Astrocyte of the cerebellum (primary cell): ENCODE measurements around the gene TTI1.

Source experiments
- DNase-seq: peaks from one replicate; pipeline ENCODE4 v3.0.0-alpha.2; 2011; ENCODE audit warnings: low read depth
- H3K4me3 ChIP-seq: 2 replicates; pipeline ENCODE4 v1.5.1; 2011; ENCODE audit warnings: mild to moderate bottlenecking, low read depth, low read length, moderate library complexity
- CTCF ChIP-seq: IDR thresholded peaks from 2 replicates; pipeline ENCODE4 v1.5.1; 2012; ENCODE audit warnings: low read length, low read depth, moderate library complexity, mild to moderate bottlenecking; ENCODE audit errors: missing control alignments
- in situ Hi-C: cut with HindIII; loops from 2 replicates; pipeline ENCODE4 v1.10.0; 2017; ENCODE audit warnings: low sequenced_read_pairs

TTI1 gene

GRCh38 chr20:38001981-38002380 lies 31.3 kb downstream of the TTI1 start:
- no peak for DNase-seq
- no peak overlapping the region for H3K4me3 ChIP-seq
- no peak for TF ChIP-seq CTCF
- in situ Hi-C loops, result no loop called here

GRCh38 chr20:38001173-38001875 lies 31.9 kb downstream of the TTI1 start:
- no peak overlapping the region for H3K4me3 ChIP-seq
- no peak for TF ChIP-seq CTCF
- DNase-seq, result no peak
- in situ Hi-C loops, result no loop called here

GRCh38 chr20:38000293-38000692 lies 33.0 kb downstream of the TTI1 start:
- in situ Hi-C loops, result no loop called here
- H3K4me3 ChIP-seq, result no peak overlapping the region
- no peak for DNase-seq
- TF ChIP-seq CTCF, result no peak

GRCh38 chr20:37999526-38000263 lies 33.6 kb downstream of the TTI1 start:
- in situ Hi-C loops, result loop anchor here (5.0 kb wide), 1 partner anchor 82 kb away; no protein-coding TSS in a partner anchor
- H3K4me3 ChIP-seq, result no peak overlapping the region
- TF ChIP-seq CTCF, result no peak
- no peak for DNase-seq

- in situ Hi-C loops, result loop anchor here (5.0 kb wide), 1 partner anchor 80 kb away; no protein-coding TSS in a partner anchor
These were observed 35.7 kb downstream of the TTI1 start for GRCh38 chr20:37997516-37997915.

More at GRCh38 chr20:37997516-37997915, 35.7 kb downstream of the TTI1 start:
- no peak for TF ChIP-seq CTCF
- DNase-seq, result no peak
- no peak overlapping the region for H3K4me3 ChIP-seq
